Calu3 (cell line): ENCODE data around the gene ROBO2. TPM values are rescaled to one million over a fixed set of nuclear protein-coding genes. Genes with fewer than 3 reads are reported as not detected.

Experiments used
- BruUV-seq: library from RNA; stranded (reverse); fragments of 400-500 nt; replicated peaks from 2 replicates; lab custom pipeline; 2021; lab: Mats Ljungman, UMichigan
- CTCF ChIA-PET: fragments of 300-600 bp; sonication (Branson Sonifier 250); formaldehyde crosslinking; loops from one replicate; lab custom pipeline; 2022; ENCODE audit warnings: antibody characterized with exemption; lab: Charles Lee
- DNase-seq: peaks from one replicate; pipeline ENCODE4 v3.0.0; 2022
- H3K27ac Mint-ChIP-seq: one replicate; pipeline ENCODE4 v1.8.0; 2022; ENCODE audit warnings: mixed read lengths; ENCODE audit not compliant: unreplicated experiment
- H3K27me3 Mint-ChIP-seq: one replicate; pipeline ENCODE4 v1.8.0; 2022; ENCODE audit warnings: mixed read lengths; ENCODE audit not compliant: unreplicated experiment
- H3K36me3 Mint-ChIP-seq: one replicate; pipeline ENCODE4 v1.8.0; 2022; ENCODE audit warnings: mild to moderate bottlenecking, moderate library complexity, mixed read lengths; ENCODE audit not compliant: insufficient read depth, unreplicated experiment
- H3K4me1 Mint-ChIP-seq: one replicate; pipeline ENCODE4 v1.8.0; 2022; ENCODE audit warnings: mild to moderate bottlenecking, low read depth, mixed read lengths; ENCODE audit not compliant: unreplicated experiment
- H3K4me3 Mint-ChIP-seq: one replicate; pipeline ENCODE4 v1.8.0; 2022; ENCODE audit warnings: mild to moderate bottlenecking, low read depth, moderate library complexity, mixed read lengths; ENCODE audit not compliant: unreplicated experiment
- H3K9me3 Mint-ChIP-seq: one replicate; pipeline ENCODE4 v1.8.0; 2022; ENCODE audit warnings: low read depth, mixed read lengths; ENCODE audit not compliant: unreplicated experiment
- intact Hi-C: fragments of 100-400 bp; cut with micrococcal nuclease; formaldehyde crosslinking; loops from one replicate; pipeline ENCODE4 v1.10.0; 2022; ENCODE audit not compliant: unreplicated experiment
- total RNA-seq: library from RNA; stranded (reverse); gene quantifications from 2 replicates; pipeline ENCODE4 v1.2.3, GENCODE V29; 2022
- TF ChIP-seq, protein P1 (sequence below): fragments of 200-600 bp; IDR thresholded peaks from one replicate; pipeline ENCODE4 v1.8.0; 2022; ENCODE audit warnings: antibody characterized with exemption; ENCODE audit not compliant: unreplicated experiment

ROBO2 gene
- total RNA-seq, 1 experiment from 2014 or later: not detected

DNA sequence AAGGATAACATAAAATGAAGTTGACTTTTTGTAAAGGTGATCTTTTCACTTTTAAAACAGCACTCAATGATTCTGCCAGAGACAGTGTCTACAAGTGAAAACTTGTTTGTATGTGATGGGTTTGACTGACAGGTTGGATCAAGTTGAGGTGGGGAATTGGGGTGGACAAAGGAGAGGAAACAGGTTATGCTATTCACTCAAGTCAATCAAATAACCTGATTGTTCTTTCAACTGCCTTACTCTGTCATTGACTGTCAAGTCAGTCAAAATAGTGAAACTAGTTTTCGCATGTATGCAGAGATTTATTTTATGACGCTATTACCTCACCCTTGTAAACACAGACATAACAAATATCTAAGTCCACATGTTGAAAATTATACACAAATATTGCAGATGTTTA, 187.7 kb downstream of the ROBO2 start:
- Mint-ChIP-seq H3K4me1 (no peaks in the 10 kb centered on the region), H3K27ac (no peak overlapping the region), H3K36me3 (no peaks in the 10 kb centered on the region), H3K4me3 (no peak overlapping the region), H3K9me3 (no peaks in the 10 kb centered on the region), H3K27me3 (no peaks in the 10 kb centered on the region)
- no peak for DNase-seq
- TF ChIP-seq, protein P1, sequence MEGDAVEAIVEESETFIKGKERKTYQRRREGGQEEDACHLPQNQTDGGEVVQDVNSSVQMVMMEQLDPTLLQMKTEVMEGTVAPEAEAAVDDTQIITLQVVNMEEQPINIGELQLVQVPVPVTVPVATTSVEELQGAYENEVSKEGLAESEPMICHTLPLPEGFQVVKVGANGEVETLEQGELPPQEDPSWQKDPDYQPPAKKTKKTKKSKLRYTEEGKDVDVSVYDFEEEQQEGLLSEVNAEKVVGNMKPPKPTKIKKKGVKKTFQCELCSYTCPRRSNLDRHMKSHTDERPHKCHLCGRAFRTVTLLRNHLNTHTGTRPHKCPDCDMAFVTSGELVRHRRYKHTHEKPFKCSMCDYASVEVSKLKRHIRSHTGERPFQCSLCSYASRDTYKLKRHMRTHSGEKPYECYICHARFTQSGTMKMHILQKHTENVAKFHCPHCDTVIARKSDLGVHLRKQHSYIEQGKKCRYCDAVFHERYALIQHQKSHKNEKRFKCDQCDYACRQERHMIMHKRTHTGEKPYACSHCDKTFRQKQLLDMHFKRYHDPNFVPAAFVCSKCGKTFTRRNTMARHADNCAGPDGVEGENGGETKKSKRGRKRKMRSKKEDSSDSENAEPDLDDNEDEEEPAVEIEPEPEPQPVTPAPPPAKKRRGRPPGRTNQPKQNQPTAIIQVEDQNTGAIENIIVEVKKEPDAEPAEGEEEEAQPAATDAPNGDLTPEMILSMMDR: no peak
- no TSS peak for BruUV-seq
- CTCF ChIA-PET: no interaction called here
- intact Hi-C loops: no loop called here

- intact Hi-C loops: no loop called here
- H3K36me3 Mint-ChIP-seq: no peaks in the 10 kb centered on the region
- H3K9me3 Mint-ChIP-seq: no peaks in the 10 kb centered on the region
- DNase-seq: no peak
- no TSS peak for BruUV-seq
- TF ChIP-seq, protein P1: no peak
- no peak overlapping the region for H3K27ac Mint-ChIP-seq
- no peak overlapping the region for H3K4me3 Mint-ChIP-seq
- CTCF ChIA-PET: no interaction called here
- H3K4me1 Mint-ChIP-seq: no peaks in the 10 kb centered on the region
- no peaks in the 10 kb centered on the region for H3K27me3 Mint-ChIP-seq
Measured at GRCh38 chr3:77232557-77232956, 192.7 kb downstream of the ROBO2 start.

DNA sequence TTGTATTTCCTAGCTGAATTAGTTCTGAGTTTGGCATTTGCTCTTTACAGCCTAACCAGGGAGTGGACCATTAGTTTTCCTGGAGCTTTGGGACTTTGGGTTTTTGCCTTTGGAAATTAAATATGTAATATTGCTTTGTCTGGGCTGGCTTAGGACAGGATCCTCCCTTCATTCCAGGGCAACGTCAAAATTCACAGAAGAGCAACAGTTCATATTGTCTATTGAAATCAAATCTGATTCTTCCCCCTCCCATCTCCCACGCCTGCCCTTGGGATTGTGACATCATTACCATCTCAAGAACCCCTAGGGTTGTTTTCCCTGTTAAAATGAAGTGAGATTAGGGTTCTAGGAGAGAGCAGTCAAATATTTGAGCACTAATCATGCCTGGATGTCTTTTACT, 194.1 kb downstream of the ROBO2 start:
- Mint-ChIP-seq H3K27ac (no peak overlapping the region), H3K27me3 (no peaks in the 10 kb centered on the region), H3K9me3 (no peaks in the 10 kb centered on the region), H3K4me3 (no peak overlapping the region), H3K4me1 (no peaks in the 10 kb centered on the region), H3K36me3 (no peaks in the 10 kb centered on the region)
- DNase-seq: no peak
- no TSS peak for BruUV-seq
- TF ChIP-seq, protein P1: no peak
- intact Hi-C loops: no loop called here
- CTCF ChIA-PET: no interaction called here

DNA sequence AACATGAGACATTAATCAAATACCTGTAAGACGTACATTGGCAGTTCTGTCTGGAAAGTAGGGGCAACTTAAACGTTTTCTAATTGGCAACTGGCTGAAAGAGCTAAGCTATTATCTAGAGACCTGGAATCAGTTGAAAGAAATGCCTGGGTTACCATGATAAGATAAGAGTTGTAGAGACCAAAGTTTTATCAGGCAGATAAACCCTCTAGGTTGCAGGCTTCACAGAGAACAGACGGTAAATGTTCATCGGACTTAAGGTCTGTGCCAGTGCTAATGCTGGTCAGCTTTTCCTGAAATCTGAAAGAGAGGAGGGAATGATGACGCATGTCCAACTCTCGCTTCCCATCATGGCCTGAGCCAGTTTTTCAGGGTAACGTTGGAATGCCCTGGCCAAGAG, 196.2 kb downstream of the ROBO2 start:
- TF ChIP-seq, protein P1: no peak
- Mint-ChIP-seq H3K9me3 (no peaks in the 10 kb centered on the region), H3K4me1 (no peaks in the 10 kb centered on the region), H3K27ac (no peak overlapping the region), H3K4me3 (no peak overlapping the region), H3K36me3 (no peaks in the 10 kb centered on the region), H3K27me3 (no peaks in the 10 kb centered on the region)
- BruUV-seq: no TSS peak
- DNase-seq: no peak
- CTCF ChIA-PET: no interaction called here
- intact Hi-C loops: no loop called here
